ENCODE results near the gene CELF5. TPM values are rescaled to one million over a fixed set of nuclear protein-coding genes. Genes with fewer than 3 reads are reported as not detected.

Gene CELF5
- total RNA-seq, 1 experiment from 2014 or later, result 7.7 TPM

DNA sequence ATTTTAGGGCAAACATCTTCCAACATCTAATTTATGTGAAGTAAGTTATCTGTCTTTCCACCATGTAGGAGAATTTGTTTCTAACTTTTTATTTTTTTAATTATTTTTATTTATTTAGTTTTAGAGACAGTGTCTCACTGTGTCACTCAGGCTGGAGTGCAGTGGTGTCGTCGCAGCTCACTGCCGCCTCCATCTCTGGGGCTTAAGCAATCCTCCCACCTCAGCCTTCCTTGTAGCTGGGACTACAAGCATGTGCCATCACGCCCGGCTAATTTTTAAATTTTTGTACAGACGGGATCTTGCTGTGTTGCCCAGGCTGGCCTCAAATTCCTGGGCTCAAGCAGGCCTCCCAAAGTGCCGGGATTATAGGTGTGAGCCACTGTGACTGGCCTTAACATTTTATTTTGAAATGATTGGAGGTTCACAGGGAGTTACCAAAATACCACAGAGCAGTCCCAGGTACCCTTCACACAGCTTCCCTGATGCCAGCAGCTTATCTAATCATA, 58.8 kb downstream of the CELF5 start:
- POLR2A ChIA-PET, result interaction anchor here (2.1 kb wide), 1 partner anchor 8 kb away, joined by 21 read pairs; no protein-coding TSS in a partner anchor
- DNase-seq (ENCODE audit: low spot score), result no peak
- ATAC-seq, result no peak
- H3K27me3 Mint-ChIP-seq (ENCODE audit: low read depth), result peaks cover 11% of the 10 kb centered on the region
- TF ChIP-seq ZNF121 (CRISPR knock-in tag; IDR thresholded peaks at IDR 0.05) (no peak), NFATC4 (CRISPR knock-in tag; IDR thresholded peaks at IDR 0.05) (no peak), FOXJ3 (CRISPR knock-in tag; IDR thresholded peaks at IDR 0.05; ENCODE audit: borderline replicate concordance) (no peak)
- TF ChIP-seq, protein P1, sequence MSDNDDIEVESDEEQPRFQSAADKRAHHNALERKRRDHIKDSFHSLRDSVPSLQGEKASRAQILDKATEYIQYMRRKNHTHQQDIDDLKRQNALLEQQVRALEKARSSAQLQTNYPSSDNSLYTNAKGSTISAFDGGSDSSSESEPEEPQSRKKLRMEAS (CRISPR knock-in tag; IDR thresholded peaks at IDR 0.05), result no peak
- TF ChIP-seq, protein P2, sequence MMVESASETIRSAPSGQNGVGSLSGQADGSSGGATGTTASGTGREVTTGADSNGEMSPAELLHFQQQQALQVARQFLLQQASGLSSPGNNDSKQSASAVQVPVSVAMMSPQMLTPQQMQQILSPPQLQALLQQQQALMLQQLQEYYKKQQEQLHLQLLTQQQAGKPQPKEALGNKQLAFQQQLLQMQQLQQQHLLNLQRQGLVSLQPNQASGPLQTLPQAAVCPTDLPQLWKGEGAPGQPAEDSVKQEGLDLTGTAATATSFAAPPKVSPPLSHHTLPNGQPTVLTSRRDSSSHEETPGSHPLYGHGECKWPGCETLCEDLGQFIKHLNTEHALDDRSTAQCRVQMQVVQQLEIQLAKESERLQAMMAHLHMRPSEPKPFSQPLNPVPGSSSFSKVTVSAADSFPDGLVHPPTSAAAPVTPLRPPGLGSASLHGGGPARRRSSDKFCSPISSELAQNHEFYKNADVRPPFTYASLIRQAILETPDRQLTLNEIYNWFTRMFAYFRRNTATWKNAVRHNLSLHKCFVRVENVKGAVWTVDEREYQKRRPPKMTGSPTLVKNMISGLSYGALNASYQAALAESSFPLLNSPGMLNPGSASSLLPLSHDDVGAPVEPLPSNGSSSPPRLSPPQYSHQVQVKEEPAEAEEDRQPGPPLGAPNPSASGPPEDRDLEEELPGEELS (CRISPR knock-in tag; IDR thresholded peaks at IDR 0.05), result no peak
- peaks cover 7% of the 10 kb centered on the region for H3K4me1 Mint-ChIP-seq
- no peak overlapping the region for H3K27ac Mint-ChIP-seq
- no peaks in the 10 kb centered on the region for H3K36me3 Mint-ChIP-seq
- H3K9me3 Mint-ChIP-seq, result no peaks in the 10 kb centered on the region
- no peak overlapping the region for H3K4me3 Mint-ChIP-seq
- CTCF ChIA-PET, result interaction anchor here (2.6 kb wide), 1 partner anchor 8 kb away, joined by 105 read pairs; no protein-coding TSS in a partner anchor

DNA sequence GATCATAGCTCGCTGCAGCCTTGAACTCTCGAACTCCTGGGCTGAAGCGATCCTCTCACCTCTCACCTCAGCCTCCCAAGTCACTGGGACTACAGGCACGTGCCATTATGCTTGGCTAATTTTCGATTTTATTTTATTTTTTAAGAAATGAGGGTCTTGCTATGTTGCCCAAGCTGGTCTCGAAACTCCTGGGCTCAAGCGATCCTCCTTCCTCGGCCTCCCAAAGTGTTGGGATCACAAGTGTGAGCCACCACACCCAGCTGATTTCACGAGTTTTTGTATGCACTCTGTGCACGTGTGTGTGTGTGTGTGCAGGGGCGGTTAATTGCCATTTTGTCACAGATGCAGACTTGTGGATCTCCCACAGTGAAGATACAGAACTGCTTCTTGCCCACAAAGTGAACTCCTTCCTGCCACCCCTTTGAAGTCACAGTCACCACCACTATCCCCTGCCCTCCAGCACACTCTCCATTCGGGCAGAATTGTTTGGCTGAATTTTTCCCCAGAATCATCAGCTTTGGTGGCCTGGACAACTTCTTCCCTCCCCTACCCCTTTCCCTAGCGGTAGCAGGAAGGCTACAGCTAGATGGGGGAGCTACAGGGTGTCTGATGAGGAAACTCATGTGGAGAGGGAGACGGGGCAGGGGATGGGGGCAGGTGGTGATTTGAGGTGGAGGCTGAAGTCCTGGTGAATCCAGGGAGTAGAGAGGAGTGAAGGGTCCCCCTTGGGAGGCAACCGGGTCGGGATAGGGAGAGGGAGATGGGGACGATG, 59.6 kb downstream of the CELF5 start:
- CTCF ChIA-PET, result interaction anchor here (0.5 to 2.6 kb wide), 7 partner anchors 8 to 333 kb away, joined by 3 to 105 read pairs (median 6); no protein-coding TSS in a partner anchor
- POLR2A ChIA-PET, result interaction anchor here (1.0 to 2.1 kb wide), 2 partner anchors 8 to 293 kb away, joined by 4 to 21 read pairs; no protein-coding TSS in a partner anchor
- no peak for DNase-seq (ENCODE audit: low spot score)

More for the DNA sequence above, 59.6 kb downstream of the CELF5 start:
- peaks cover 11% of the 10 kb centered on the region for H3K27me3 Mint-ChIP-seq (ENCODE audit: low read depth)
- TF ChIP-seq, protein P2 (CRISPR knock-in tag; IDR thresholded peaks at IDR 0.05), result no peak
- TF ChIP-seq OVOL2 (CRISPR knock-in tag; IDR thresholded peaks at IDR 0.05; ENCODE audit: borderline replicate concordance) (no peak), RELA (CRISPR knock-in tag; IDR thresholded peaks at IDR 0.05; ENCODE audit: borderline replicate concordance) (no peak), ZBTB21 (CRISPR knock-in tag; IDR thresholded peaks at IDR 0.05; ENCODE audit: borderline replicate concordance) (no peak), ETV6 (CRISPR knock-in tag; IDR thresholded peaks at IDR 0.05) (no peak), ZNF121 (CRISPR knock-in tag; IDR thresholded peaks at IDR 0.05) (no peak), GTF2I (CRISPR knock-in tag; conservative IDR thresholded peaks at IDR 0.05) (no peak), EMX1 (CRISPR knock-in tag; IDR thresholded peaks at IDR 0.05) (no peak), TEAD1 (CRISPR knock-in tag; IDR thresholded peaks at IDR 0.05) (no peak), TEAD4 (CRISPR knock-in tag; IDR thresholded peaks at IDR 0.05) (no peak), NFATC4 (CRISPR knock-in tag; IDR thresholded peaks at IDR 0.05) (no peak), TCF7 (CRISPR knock-in tag; IDR thresholded peaks at IDR 0.05; ENCODE audit: low read depth) (no peak), HMGA2 (CRISPR knock-in tag; IDR thresholded peaks at IDR 0.05) (no peak)
- TF ChIP-seq, protein P3, sequence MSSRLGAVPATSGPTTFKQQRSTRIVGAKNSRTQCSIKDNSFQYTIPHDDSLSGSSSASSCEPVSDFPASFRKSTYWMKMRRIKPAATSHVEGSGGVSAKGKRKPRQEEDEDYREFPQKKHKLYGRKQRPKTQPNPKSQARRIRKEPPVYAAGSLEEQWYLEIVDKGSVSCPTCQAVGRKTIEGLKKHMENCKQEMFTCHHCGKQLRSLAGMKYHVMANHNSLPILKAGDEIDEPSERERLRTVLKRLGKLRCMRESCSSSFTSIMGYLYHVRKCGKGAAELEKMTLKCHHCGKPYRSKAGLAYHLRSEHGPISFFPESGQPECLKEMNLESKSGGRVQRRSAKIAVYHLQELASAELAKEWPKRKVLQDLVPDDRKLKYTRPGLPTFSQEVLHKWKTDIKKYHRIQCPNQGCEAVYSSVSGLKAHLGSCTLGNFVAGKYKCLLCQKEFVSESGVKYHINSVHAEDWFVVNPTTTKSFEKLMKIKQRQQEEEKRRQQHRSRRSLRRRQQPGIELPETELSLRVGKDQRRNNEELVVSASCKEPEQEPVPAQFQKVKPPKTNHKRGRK (CRISPR knock-in tag; IDR thresholded peaks at IDR 0.05; ENCODE audit: borderline replicate concordance), result no peak
- TF ChIP-seq, protein P1 (CRISPR knock-in tag; IDR thresholded peaks at IDR 0.05), result no peak
- TF ChIP-seq, protein P4, sequence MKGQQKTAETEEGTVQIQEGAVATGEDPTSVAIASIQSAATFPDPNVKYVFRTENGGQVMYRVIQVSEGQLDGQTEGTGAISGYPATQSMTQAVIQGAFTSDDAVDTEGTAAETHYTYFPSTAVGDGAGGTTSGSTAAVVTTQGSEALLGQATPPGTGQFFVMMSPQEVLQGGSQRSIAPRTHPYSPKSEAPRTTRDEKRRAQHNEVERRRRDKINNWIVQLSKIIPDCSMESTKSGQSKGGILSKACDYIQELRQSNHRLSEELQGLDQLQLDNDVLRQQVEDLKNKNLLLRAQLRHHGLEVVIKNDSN (CRISPR knock-in tag; IDR thresholded peaks at IDR 0.05), result no peak
- H3K4me1 Mint-ChIP-seq, result peaks cover 7% of the 10 kb centered on the region
- H3K27ac Mint-ChIP-seq, result no peak overlapping the region; the same call in 1 of the 2 replicates
- H3K9me3 Mint-ChIP-seq, result no peaks in the 10 kb centered on the region
- ATAC-seq, result no peak
- no peaks in the 10 kb centered on the region for H3K36me3 Mint-ChIP-seq
- H3K4me3 Mint-ChIP-seq, result peak overlapping the region; percentile 63
